Left lung (tissue), 10 donors: ENCODE data around the gene FGF21. TPM values are rescaled to one million over a fixed set of nuclear protein-coding genes. Genes with fewer than 3 reads are reported as not detected.

Source experiments
- ATAC-seq: fragments of 200-7000 bp; cut with Tn5 transposase; one replicate; pipeline ENCODE4 v1.9.1; 2020; ENCODE audit warnings: moderate library complexity
- DNase-seq, 4 donors: peaks; one replicate each; pipeline ENCODE4 v3.0.0-alpha.2; 2013 to 2020
- H3K27ac ChIP-seq, 2 donors: fragments of 200-600 bp; sonication (generic) in 1 of 2; one replicate each; pipeline versions ENCODE4 v1.5.0 to v1.8.0; 2020 to 2021
- H3K27me3 ChIP-seq, 2 donors: fragments of 200-600 bp; sonication (generic) in 1 of 2; one replicate each; pipeline versions ENCODE4 v1.5.0 to v1.8.0; 2020 to 2021
- H3K36me3 ChIP-seq, 2 donors: fragments of 200-600 bp; sonication (generic) in 1 of 2; one replicate each; pipeline versions ENCODE4 v1.5.0 to v1.8.0; 2020 to 2021
- H3K4me1 ChIP-seq, 2 donors: fragments of 200-600 bp; one replicate each; pipeline ENCODE4 v1.8.0; 2021
- H3K4me3 ChIP-seq, 2 donors: fragments of 200-600 bp; sonication (generic) in 1 of 2; one replicate each; pipeline versions ENCODE4 v1.5.0 to v1.8.0; 2020 to 2021; ENCODE audit warnings: mild to moderate bottlenecking in 1 of 2
- H3K9me3 ChIP-seq, 2 donors: fragments of 200-600 bp; sonication (generic) in 1 of 2; one replicate each; pipeline versions ENCODE4 v1.5.0 to v1.8.0; 2020 to 2021
- CTCF ChIP-seq, 2 donors: fragments of 200-600 bp; sonication (generic) in 1 of 2; IDR thresholded peaks; one replicate each; pipeline versions ENCODE4 v1.5.0 to v1.8.0; 2021; ENCODE audit warnings: antibody characterized with exemption in 2 of 2
- intact Hi-C, 2 donors: fragments of 100-400 bp; cut with DNase I; formaldehyde crosslinking; loops; one replicate each; pipeline versions ENCODE4 v1.11.2 to v1.14.2; 2022
- polyA plus RNA-seq, 6 donors: library from polyadenylated mRNA; unstranded; fragments of 120-200 nt; gene quantifications; one replicate each; pipeline ENCODE4 v1.2.1, GENCODE V29; 2013; ENCODE audit not compliant: insufficient read length in 6 of 6
- total RNA-seq, 2 donors: library from RNA; stranded (reverse); fragmentation: NEBNext Ultra II Directional; extraction: Animal tissue kit (Norgen Biotek cat#: 25700); gene quantifications; one replicate each; pipeline ENCODE4 v1.2.1, GENCODE V29; 2021
- donor health status: DM: no; HTN: yes; CAD: no.
- donor health status: DM: no; HTN: no; CAD: no.

FGF21 gene
- total and polyA plus RNA-seq, 8 donors, result not detected

- Histone ChIP-seq H3K4me1 (peaks cover 0 to 15% of the 10 kb centered on the region in 2 donors), H3K36me3 (peaks cover 0 to 3% of the 10 kb centered on the region in 2 donors), H3K27me3 (no peaks in the 10 kb centered on the region), H3K27ac (no peak overlapping the region), H3K9me3 (no peaks in the 10 kb centered on the region), H3K4me3 (no peak overlapping the region)
- DNase-seq (peak in 1 of 4 donors; percentile 58), ATAC-seq (peak; percentile 14)
- no peak for TF ChIP-seq CTCF (IDR thresholded peaks at IDR 0.05)
- intact Hi-C loops, result no loop called here
Measured at GRCh38 chr19:48806518-48806817, 51.1 kb downstream of the FGF21 start.

GRCh38 chr19:48806818-48807589 lies 51.7 kb downstream of the FGF21 start:
- Histone ChIP-seq H3K4me1 (peaks cover 0 to 21% of the 10 kb centered on the region in 2 donors), H3K36me3 (peaks cover 0 to 3% of the 10 kb centered on the region in 2 donors), H3K4me3 (no peak overlapping the region), H3K27me3 (peaks cover 0 to 5% of the 10 kb centered on the region in 2 donors), H3K9me3 (no peaks in the 10 kb centered on the region), H3K27ac (no peak overlapping the region)
- TF ChIP-seq CTCF (IDR thresholded peaks at IDR 0.05), result no peak
- intact Hi-C loops, result no loop called here
- ATAC-seq, result no peak
- no peak for DNase-seq

GRCh38 chr19:48807590-48808308 lies 52.4 kb downstream of the FGF21 start:
- peaks cover 0 to 3% of the 10 kb centered on the region in 2 donors for H3K36me3 ChIP-seq
- ATAC-seq (no peak), DNase-seq (no peak)
- peaks cover 0 to 28% of the 10 kb centered on the region in 2 donors for H3K4me1 ChIP-seq
- no peaks in the 10 kb centered on the region for H3K9me3 ChIP-seq
- no peak for TF ChIP-seq CTCF (IDR thresholded peaks at IDR 0.05)
- no peak overlapping the region for H3K27ac ChIP-seq
- intact Hi-C loops, result no loop called here
- no peak overlapping the region for H3K4me3 ChIP-seq
- peaks cover 0 to 10% of the 10 kb centered on the region in 2 donors for H3K27me3 ChIP-seq

Other genes starting within 250 kb of the FGF21 start
- gene LMTK3, start 243.7 kb upstream of the FGF21 start, total RNA-seq, result 1 to 10 TPM; 4.4 to 9.5 TPM
- 1 to 10 TPM; 1.7 to 3.5 (median 2.6) TPM for gene LMTK3, start 243.7 kb upstream of the FGF21 start, polyA plus RNA-seq
- 1 to 10 TPM; 2.8 to 6.3 TPM for gene SULT2B1, start 203.4 kb upstream of the FGF21 start, total RNA-seq
- gene SULT2B1, start 203.4 kb upstream of the FGF21 start, polyA plus RNA-seq, result 1 to 10 TPM; 2.1 to 3.8 (median 2.9) TPM
- gene SPACA4, start 148.8 kb upstream of the FGF21 start, total RNA-seq, result not detected
- gene SPACA4, start 148.8 kb upstream of the FGF21 start, polyA plus RNA-seq, result under 1 TPM; 0.17 to 0.78 (median 0.26) TPM
- gene FAM83E, start 140.4 kb upstream of the FGF21 start, total RNA-seq, result 10 to 100 TPM; 15.5 to 50.0 TPM
- 10 to 100 TPM in 2 of 6 donors, 1 to 10 TPM in 4; 4.7 to 12.3 (median 5.8) TPM for gene FAM83E, start 140.4 kb upstream of the FGF21 start, polyA plus RNA-seq
- gene RPL18, start 136.3 kb upstream of the FGF21 start, total RNA-seq, result 1,000 to 10,000 TPM; 1,028 to 1,088 TPM
- gene RPL18, start 136.3 kb upstream of the FGF21 start, polyA plus RNA-seq, result 1,000 to 10,000 TPM; 1,451 to 1,744 (median 1,588) TPM
- 10 to 100 TPM; 21.3 to 27.5 TPM for gene SPHK2, start 136.0 kb upstream of the FGF21 start, total RNA-seq
- 10 to 100 TPM; 10.2 to 17.1 (median 14.1) TPM for gene SPHK2, start 136.0 kb upstream of the FGF21 start, polyA plus RNA-seq
- 10 to 100 TPM in 1 of 2 donors, 1 to 10 TPM in 1; 8.9 to 10.5 TPM for gene DBP, start 118.1 kb upstream of the FGF21 start, total RNA-seq
- 10 to 100 TPM in 2 of 6 donors, 1 to 10 TPM in 4; 6.4 to 11.1 (median 9.5) TPM for gene DBP, start 118.1 kb upstream of the FGF21 start, polyA plus RNA-seq
- gene CA11, start 109.3 kb upstream of the FGF21 start, total RNA-seq, result 1 to 10 TPM; 3.6 to 3.9 TPM
- gene CA11, start 109.3 kb upstream of the FGF21 start, polyA plus RNA-seq, result 1 to 10 TPM; 3.7 to 5.6 (median 5.0) TPM
- gene NTN5, start 82.5 kb upstream of the FGF21 start, total RNA-seq, result under 1 TPM; 0.29 to 0.73 TPM
- 1 to 10 TPM in 4 of 6 donors, under 1 TPM in 2; 0.66 to 1.4 (median 1.1) TPM for gene NTN5, start 82.5 kb upstream of the FGF21 start, polyA plus RNA-seq
- 1 to 10 TPM; 1.1 to 2.7 TPM for gene FUT2, start 59.6 kb upstream of the FGF21 start, total RNA-seq
- gene FUT2, start 59.6 kb upstream of the FGF21 start, polyA plus RNA-seq, result 1 to 10 TPM; 2.1 to 3.7 (median 2.8) TPM
- gene MAMSTR, start 35.8 kb upstream of the FGF21 start, total RNA-seq, result 1 to 10 TPM; 1.3 to 1.5 TPM
- gene MAMSTR, start 35.8 kb upstream of the FGF21 start, polyA plus RNA-seq, result 1 to 10 TPM; 4.3 to 5.2 (median 4.6) TPM
- 10 to 100 TPM; 15.0 to 25.4 TPM for gene RASIP1, start 14.9 kb upstream of the FGF21 start, total RNA-seq
- 10 to 100 TPM; 16.0 to 29.9 (median 23.8) TPM for gene RASIP1, start 14.9 kb upstream of the FGF21 start, polyA plus RNA-seq
- gene IZUMO1, start 8.6 kb upstream of the FGF21 start, total RNA-seq, result 1 to 10 TPM in 1 of 2 donors, under 1 TPM in 1; 0.96 to 1.5 TPM
- gene IZUMO1, start 8.6 kb upstream of the FGF21 start, polyA plus RNA-seq, result 1 to 10 TPM; 1.1 to 3.6 (median 1.8) TPM
- gene FUT1, start 2.9 kb upstream of the FGF21 start, total RNA-seq, result 1 to 10 TPM; 6.0 to 8.7 TPM
- 1 to 10 TPM; 5.1 to 8.6 (median 6.5) TPM for gene FUT1, start 2.9 kb upstream of the FGF21 start, polyA plus RNA-seq
- gene BCAT2, start 55.5 kb downstream of the FGF21 start, total RNA-seq, result 10 to 100 TPM; 68.5 to 87.5 TPM
- 10 to 100 TPM; 37.0 to 50.1 (median 42.2) TPM for gene BCAT2, start 55.5 kb downstream of the FGF21 start, polyA plus RNA-seq
- 10 to 100 TPM; 10.1 to 20.3 TPM for gene HSD17B14, start 81.0 kb downstream of the FGF21 start, total RNA-seq
- 10 to 100 TPM in 1 of 6 donors, 1 to 10 TPM in 5; 6.7 to 10.9 (median 8.6) TPM for gene HSD17B14, start 81.0 kb downstream of the FGF21 start, polyA plus RNA-seq
- gene PLEKHA4, start 113.1 kb downstream of the FGF21 start, total RNA-seq, result 10 to 100 TPM; 21.0 to 37.3 TPM
- 10 to 100 TPM; 14.4 to 21.1 (median 17.4) TPM for gene PLEKHA4, start 113.1 kb downstream of the FGF21 start, polyA plus RNA-seq
- 10 to 100 TPM; 68.4 to 74.8 TPM for gene PPP1R15A, start 116.9 kb downstream of the FGF21 start, total RNA-seq
- gene PPP1R15A, start 116.9 kb downstream of the FGF21 start, polyA plus RNA-seq, result 100 to 1,000 TPM in 1 of 6 donors, 10 to 100 TPM in 5; 36.3 to 110 (median 58.4) TPM
- 1 to 10 TPM in 1 of 2 donors, under 1 TPM in 1; 0.89 to 1.2 TPM for gene TULP2, start 143.2 kb downstream of the FGF21 start, total RNA-seq
- 1 to 10 TPM in 3 of 6 donors, under 1 TPM in 3; 0.72 to 1.4 (median 1.1) TPM for gene TULP2, start 143.2 kb downstream of the FGF21 start, polyA plus RNA-seq
- gene NUCB1, start 144.8 kb downstream of the FGF21 start, total RNA-seq, result 100 to 1,000 TPM; 286 to 331 TPM
- 100 to 1,000 TPM; 171 to 210 (median 192) TPM for gene NUCB1, start 144.8 kb downstream of the FGF21 start, polyA plus RNA-seq
- 1 to 10 TPM; 3.3 to 4.1 TPM for gene DHDH, start 178.2 kb downstream of the FGF21 start, total RNA-seq
- 1 to 10 TPM in 5 of 6 donors, under 1 TPM in 1; 0.86 to 2.4 (median 1.8) TPM for gene DHDH, start 178.2 kb downstream of the FGF21 start, polyA plus RNA-seq
- 100 to 1,000 TPM; 130 to 141 TPM for gene BAX, start 199.4 kb downstream of the FGF21 start, total RNA-seq
- gene BAX, start 199.4 kb downstream of the FGF21 start, polyA plus RNA-seq, result 10 to 100 TPM; 47.7 to 69.7 (median 60.8) TPM
- gene FTL, start 209.8 kb downstream of the FGF21 start, total RNA-seq, result 1,000 to 10,000 TPM; 8,739 to 9,329 TPM
- 1,000 to 10,000 TPM; 1,119 to 1,450 (median 1,279) TPM for gene FTL, start 209.8 kb downstream of the FGF21 start, polyA plus RNA-seq
- 10 to 100 TPM; 42.5 to 49.0 TPM for gene GYS1, start 237.8 kb downstream of the FGF21 start, total RNA-seq
- gene GYS1, start 237.8 kb downstream of the FGF21 start, polyA plus RNA-seq, result 10 to 100 TPM; 45.2 to 56.3 (median 50.0) TPM
- 10 to 100 TPM; 46.6 to 66.6 TPM for gene RUVBL2, start 238.4 kb downstream of the FGF21 start, total RNA-seq
- gene RUVBL2, start 238.4 kb downstream of the FGF21 start, polyA plus RNA-seq, result 10 to 100 TPM; 67.9 to 83.7 (median 76.8) TPM